HepG2 (cell line): ENCODE data around the gene CRTAC1. TPM values are rescaled to one million over a fixed set of nuclear protein-coding genes. Genes with fewer than 3 reads are reported as not detected.

Experiments used
- ATAC-seq: fragments of 200-7000 bp; cut with Tn5 transposase; 3 replicates; pipeline ENCODE4 v1.9.1; 2020; ENCODE audit warnings: mild to moderate bottlenecking, moderate library complexity
- BruUV-seq: library from RNA; stranded (reverse); fragments of 400-500 nt; replicated peaks from 2 replicates; lab custom pipeline; 2021; lab: Mats Ljungman, UMichigan
- CTCF ChIA-PET: fragments of 300-600 bp; formaldehyde crosslinking; extraction: SDS; loops from one replicate; lab custom pipeline; 2021; ENCODE audit warnings: low total read pairs, inconsistent platforms, low intra/inter-chr PET ratio; lab: Yijun Ruan, JAX
- POLR2A ChIA-PET: fragments of 350-600 bp; sonication (Branson Sonifier 250); formaldehyde crosslinking; loops from one replicate; lab custom pipeline; 2020; ENCODE audit warnings: antibody characterized with exemption, inconsistent platforms; lab: Yijun Ruan, JAX
- DNase-seq: peaks from one replicate; pipeline ENCODE4 v3.0.0-alpha.2; 2015; ENCODE audit warnings: low spot score
- FAIRE-seq: peaks from 3 replicates; lab custom pipeline; 2011; peaks lifted over from hg19 to GRCh38; lab: Jason Lieb, UNC
- H2AFZ ChIP-seq: one replicate; pipeline ENCODE4 v1.6.1; 2011; ENCODE audit warnings: low read length, inconsistent platforms
- H3K27ac ChIP-seq: fragments of 300-600 bp; 3 replicates; pipeline ENCODE4 v1.8.0; 2011; ENCODE audit warnings: mixed run types, mild to moderate bottlenecking, mixed read lengths, low read length, inconsistent platforms; ENCODE audit not compliant: insufficient read depth; ENCODE audit errors: extremely low read length
- H3K27me3 ChIP-seq, 2 experiments: fragments of 200-600 bp in 1 of 2; 2 replicates in 1 of 2; 3 replicates in 1 of 2; pipeline versions ENCODE4 v1.6.0 to v1.8.0; 2011; ENCODE audit warnings: low read length in 2 of 2, mild to moderate bottlenecking in 2 of 2, moderate library complexity in 2 of 2, inconsistent platforms in 1 of 2; ENCODE audit not compliant: insufficient read depth in 2 of 2, control insufficient read depth in 1 of 2
- H3K36me3 ChIP-seq, 2 experiments: fragments of 200-600 bp in 1 of 2; replicated peaks in 1 of 2; 2 replicates in 1 of 2; 3 replicates in 1 of 2; pipeline versions ENCODE4 v1.5.1 to v1.8.0; 2011; ENCODE audit warnings: low read length in 2 of 2, inconsistent platforms in 1 of 2; ENCODE audit not compliant: insufficient read depth in 2 of 2, control insufficient read depth in 1 of 2
- H3K4me1 ChIP-seq: 2 replicates; pipeline ENCODE4 v1.5.1; 2012; ENCODE audit warnings: low read length, inconsistent platforms; ENCODE audit not compliant: insufficient read depth
- H3K4me2 ChIP-seq: 2 replicates; pipeline ENCODE4 v1.6.0; 2011; ENCODE audit warnings: low read depth, low read length, inconsistent platforms
- H3K4me3 ChIP-seq, 3 experiments: fragments of 200-600 bp in 1 of 3; sonication (generic), shearing (Covaris generic) in 1 of 3; replicated peaks in 1 of 3; 2 replicates each; pipeline ENCODE4 v1.5.1; 2011 to 2016; ENCODE audit warnings: low read length in 3 of 3, inconsistent platforms in 2 of 3, low read depth in 2 of 3, mild to moderate bottlenecking in 2 of 3, control low read depth in 1 of 3, mixed read lengths in 1 of 3; ENCODE audit not compliant: insufficient read depth in 1 of 3
- H3K79me2 ChIP-seq: one replicate; pipeline ENCODE4 v1.6.1; 2011; ENCODE audit warnings: low read length, inconsistent platforms; ENCODE audit not compliant: insufficient read depth
- H3K9ac ChIP-seq: 2 replicates; pipeline ENCODE4 v1.6.0; 2011; ENCODE audit warnings: mild to moderate bottlenecking, low read depth, low read length, inconsistent platforms; ENCODE audit not compliant: insufficient read depth
- H3K9me3 ChIP-seq: 2 replicates; pipeline ENCODE4 v1.5.1; 2012; ENCODE audit warnings: mild to moderate bottlenecking, low read length
- H4K20me1 ChIP-seq: 2 replicates; pipeline ENCODE4 v1.6.0; 2011; ENCODE audit warnings: inconsistent platforms, mild to moderate bottlenecking, low read length, moderate library complexity; ENCODE audit not compliant: insufficient read depth
- DPF2 ChIP-seq: sonication (generic); formaldehyde crosslinking; IDR thresholded peaks from 2 replicates; pipeline ENCODE4 v1.4.0; 2020; ENCODE audit warnings: mild to moderate bottlenecking, low read depth, missing genetic modification reagents, borderline replicate concordance
- EHMT2 ChIP-seq: fragments of 200-600 bp; sonication (generic); IDR thresholded peaks from 2 replicates; pipeline ENCODE4 v1.7.0; 2017; ENCODE audit warnings: antibody characterized with exemption, low read depth, low read length, borderline replicate concordance
- FOXA3 ChIP-seq: IDR thresholded peaks from 2 replicates; pipeline ENCODE4 v1.6.1; 2016; ENCODE audit warnings: missing genetic modification reagents, missing compliant biosample characterization
- HNRNPK ChIP-seq: fragments of 200-400 bp; formaldehyde crosslinking; IDR thresholded peaks from 2 replicates; pipeline ENCODE4 v1.6.1; 2018; ENCODE audit warnings: low read length, low read depth, moderate library complexity, mild to moderate bottlenecking; ENCODE audit not compliant: poor library complexity, severe bottlenecking
- MBD4 ChIP-seq: IDR thresholded peaks from 2 replicates; pipeline ENCODE4 v1.6.1; 2012; ENCODE audit warnings: low read length, inconsistent platforms, borderline replicate concordance
- ONECUT2 ChIP-seq: sonication (generic); formaldehyde crosslinking; IDR thresholded peaks from 2 replicates; pipeline ENCODE4 v1.4.0; 2020; ENCODE audit warnings: missing genetic modification reagents
- RBM39 ChIP-seq: fragments of 200-400 bp; formaldehyde crosslinking; IDR thresholded peaks from one replicate; pipeline ENCODE4 v1.6.1; 2018; ENCODE audit warnings: antibody characterized with exemption, mild to moderate bottlenecking, low read depth, low read length; ENCODE audit not compliant: poor library complexity, severe bottlenecking
- RFXAP ChIP-seq: sonication (generic); formaldehyde crosslinking; IDR thresholded peaks from 2 replicates; pipeline ENCODE4 v1.4.0; 2020; ENCODE audit warnings: missing genetic modification reagents, borderline replicate concordance
- ZMYM3 ChIP-seq: sonication (generic); formaldehyde crosslinking; IDR thresholded peaks from 2 replicates; pipeline ENCODE4 v1.5.1; 2020; ENCODE audit warnings: mild to moderate bottlenecking, missing genetic modification reagents
- ZNF205 ChIP-seq: IDR thresholded peaks from 2 replicates; pipeline ENCODE4 v1.6.1; 2018; ENCODE audit warnings: missing biosample characterization, missing genetic modification reagents
- ZNF501 ChIP-seq: sonication (generic); formaldehyde crosslinking; IDR thresholded peaks from 2 replicates; pipeline ENCODE4 v1.5.1; 2020; ENCODE audit warnings: mild to moderate bottlenecking, moderate library complexity, missing genetic modification reagents
- ZNF556 ChIP-seq: sonication (generic); formaldehyde crosslinking; IDR thresholded peaks from 2 replicates; pipeline ENCODE4 v1.4.0; 2020; ENCODE audit warnings: mild to moderate bottlenecking, missing genetic modification reagents, borderline replicate concordance
- ZNF768 ChIP-seq: sonication (generic); formaldehyde crosslinking; IDR thresholded peaks from 2 replicates; pipeline ENCODE4 v1.4.0; 2020; ENCODE audit warnings: missing genetic modification reagents
- WGBS: methylation state at CpG from one replicate; pipeline ENCODE4 v1.1.6; 2017; ENCODE audit warnings: low lambda C conversion rate; 5-methylcytosine and 5-hydroxymethylcytosine counted together
- in situ Hi-C: cut with HindIII; loops from 2 replicates; pipeline ENCODE4 v1.10.0; 2017; ENCODE audit warnings: low pct_unique_long_range_greater_than_20kb; ENCODE audit not compliant: extremely low pct_ligation_motif_present
- intact Hi-C: fragments of 100-400 bp; cut with micrococcal nuclease; formaldehyde crosslinking; loops from one replicate; pipeline ENCODE4 v1.10.0; 2022; ENCODE audit not compliant: unreplicated experiment
- polyA plus RNA-seq, 8 experiments: library from polyadenylated mRNA; depleted of rRNA in 3 of 8; stranded (reverse) in 7 of 8; unstranded in 1 of 8; fragments of >200 nt; fragmentation: Illumina TruSeq in 4 of 8; extraction: Trizol in 4 of 8; gene quantifications; 2 replicates each; pipeline versions ENCODE4 v1.2.1 to v1.2.3, GENCODE V29; 2011 to 2016; ENCODE audit warnings: low read depth in 4 of 8, missing spikeins in 1 of 8, mixed read lengths in 1 of 8; ENCODE audit not compliant: insufficient read depth in 1 of 8
- total RNA-seq, 5 experiments: library from RNA; depleted of rRNA; stranded (reverse); fragments of >200 nt; fragmentation: Illumina TruSeq; extraction: Trizol; gene quantifications; 2 replicates each; pipeline ENCODE4 v1.2.3, GENCODE V29; 2016; ENCODE audit warnings: low read depth in 1 of 5
- TF ChIP-seq, protein P1 (sequence below): sonication (generic); formaldehyde crosslinking; IDR thresholded peaks from 2 replicates; pipeline ENCODE4 v1.9.0; 2021; ENCODE audit warnings: missing genetic modification reagents, borderline replicate concordance
- TF ChIP-seq, protein P2 (sequence below): sonication (generic); formaldehyde crosslinking; IDR thresholded peaks from 2 replicates; pipeline ENCODE4 v1.5.0; 2020; ENCODE audit warnings: missing genetic modification reagents

The CRTAC1 gene
- total and polyA plus RNA-seq, 2 of the 13 experiments (the other 11 are each of a cell fraction or from before 2014, with no cell fraction given), result not detected

DNA sequence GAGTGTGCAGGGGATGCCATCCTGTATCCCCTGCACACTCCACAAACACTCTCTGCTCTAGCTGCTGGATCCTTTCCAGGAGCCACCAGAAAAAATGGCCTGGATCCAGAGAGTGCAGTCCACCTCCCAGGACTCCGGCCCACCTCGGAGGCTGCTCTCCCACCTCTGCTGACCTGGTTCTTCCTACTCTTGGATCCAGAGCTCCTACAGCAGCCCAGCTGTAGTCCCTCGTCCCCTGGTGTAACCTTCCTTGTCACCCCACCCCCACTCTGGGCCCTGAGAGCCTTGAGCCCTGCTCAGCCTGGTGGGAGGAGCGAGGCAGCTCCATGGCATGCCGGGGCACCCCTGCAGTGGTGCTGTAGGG lies 126.4 kb downstream of the CRTAC1 start:
- TF ChIP-seq HNRNPK (no peak), ZNF501 (no peak), DPF2 (CRISPR knock-in tag) (no peak), ZNF768 (CRISPR knock-in tag) (no peak), ONECUT2 (CRISPR knock-in tag) (no peak)
- in situ Hi-C loops, result loop anchor here (25.0 kb wide), 1 partner anchor 408 kb away; no protein-coding TSS in a partner anchor
- H3K27me3 ChIP-seq, result peaks cover 26 to 86% of the 10 kb centered on the region in 2 experiments; a peak in 4 of 5 replicates
- H4K20me1 ChIP-seq, result no peaks in the 10 kb centered on the region
- H3K4me1 ChIP-seq, result no peaks in the 10 kb centered on the region
- no peaks in the 10 kb centered on the region for H3K9me3 ChIP-seq
- 20% methylated on average over 4 of the region's 5 CpGs for WGBS
- no peak overlapping the region for H3K4me2 ChIP-seq
- intact Hi-C loops, result no loop called here
- H3K27ac ChIP-seq, result no peak overlapping the region
- H3K36me3 ChIP-seq, result no peaks in the 10 kb centered on the region
- H3K4me3 ChIP-seq, result no peak overlapping the region
- H3K9ac ChIP-seq, result no peak overlapping the region
- ATAC-seq (no peak), DNase-seq (no peak), FAIRE-seq (no peak)
- BruUV-seq, result no TSS peak
- ChIA-PET POLR2A (no interaction called here), CTCF (no interaction called here)
- no peak overlapping the region for H2AFZ ChIP-seq
- H3K79me2 ChIP-seq, result no peaks in the 10 kb centered on the region

DNA sequence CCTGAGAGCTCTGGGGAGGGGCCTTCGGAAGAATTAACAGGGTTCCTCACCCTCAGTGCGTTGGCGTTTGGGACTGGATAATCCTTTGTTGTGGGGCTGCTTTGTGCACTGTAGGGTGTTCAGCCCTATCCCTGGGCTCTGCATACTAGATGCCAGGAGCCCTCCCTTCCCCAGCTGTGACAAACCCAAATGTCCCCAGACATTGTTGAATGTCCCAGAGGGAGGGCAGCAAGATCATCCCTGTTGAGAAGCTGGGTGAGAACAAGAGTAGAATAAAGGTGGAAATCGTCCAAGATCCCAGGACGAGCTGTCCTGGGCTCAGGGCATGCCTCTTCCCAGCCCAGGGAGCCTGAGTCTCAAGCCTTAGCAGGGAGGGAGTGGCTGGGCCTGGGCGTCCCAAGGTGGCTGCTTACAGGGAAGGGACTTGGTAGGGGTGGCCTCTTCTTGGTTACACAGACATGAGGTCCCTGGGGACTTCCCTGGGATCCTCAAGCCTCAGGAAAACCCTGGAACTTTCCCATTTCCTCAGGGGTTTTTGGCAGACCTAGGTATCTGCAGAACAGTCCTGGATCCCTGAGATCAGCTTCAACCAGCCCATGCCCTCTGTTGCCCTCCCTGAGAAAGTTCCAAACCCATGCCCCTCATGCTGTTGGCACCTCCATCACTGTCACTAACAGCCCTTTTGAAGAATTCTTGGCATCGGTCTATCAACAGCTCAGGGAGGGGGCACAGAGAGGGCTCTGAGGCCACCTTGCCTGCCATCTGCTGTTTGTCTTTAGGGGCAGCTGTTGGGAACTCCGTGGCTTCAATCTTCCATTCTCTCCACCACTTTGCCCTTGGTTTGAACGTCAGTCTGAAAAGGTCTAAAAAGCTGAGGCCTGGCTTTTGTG lies 127.0 kb downstream of the CRTAC1 start:
- Histone ChIP-seq H3K4me3 (no peak overlapping the region), H3K27me3 (peaks cover 26 to 82% of the 10 kb centered on the region in 2 experiments; a peak in 4 of 5 replicates), H4K20me1 (no peaks in the 10 kb centered on the region), H2AFZ (no peak overlapping the region), H3K9ac (no peak overlapping the region), H3K79me2 (no peaks in the 10 kb centered on the region), H3K27ac (no peak overlapping the region), H3K36me3 (no peaks in the 10 kb centered on the region), H3K4me2 (no peak overlapping the region), H3K9me3 (no peaks in the 10 kb centered on the region), H3K4me1 (no peaks in the 10 kb centered on the region)
- ChIA-PET POLR2A (no interaction called here), CTCF (no interaction called here)
- no peak for DNase-seq
- FAIRE-seq, result no peak
- 0% methylated on average over 7 of the region's 9 CpGs for whole genome bisulfite sequencing
- intact Hi-C loops, result no loop called here
- no peak for ATAC-seq
- no TSS peak for BruUV-seq
- in situ Hi-C loops, result loop anchor here (25.0 kb wide), 1 partner anchor 409 kb away; no protein-coding TSS in a partner anchor
- TF ChIP-seq, protein P1, sequence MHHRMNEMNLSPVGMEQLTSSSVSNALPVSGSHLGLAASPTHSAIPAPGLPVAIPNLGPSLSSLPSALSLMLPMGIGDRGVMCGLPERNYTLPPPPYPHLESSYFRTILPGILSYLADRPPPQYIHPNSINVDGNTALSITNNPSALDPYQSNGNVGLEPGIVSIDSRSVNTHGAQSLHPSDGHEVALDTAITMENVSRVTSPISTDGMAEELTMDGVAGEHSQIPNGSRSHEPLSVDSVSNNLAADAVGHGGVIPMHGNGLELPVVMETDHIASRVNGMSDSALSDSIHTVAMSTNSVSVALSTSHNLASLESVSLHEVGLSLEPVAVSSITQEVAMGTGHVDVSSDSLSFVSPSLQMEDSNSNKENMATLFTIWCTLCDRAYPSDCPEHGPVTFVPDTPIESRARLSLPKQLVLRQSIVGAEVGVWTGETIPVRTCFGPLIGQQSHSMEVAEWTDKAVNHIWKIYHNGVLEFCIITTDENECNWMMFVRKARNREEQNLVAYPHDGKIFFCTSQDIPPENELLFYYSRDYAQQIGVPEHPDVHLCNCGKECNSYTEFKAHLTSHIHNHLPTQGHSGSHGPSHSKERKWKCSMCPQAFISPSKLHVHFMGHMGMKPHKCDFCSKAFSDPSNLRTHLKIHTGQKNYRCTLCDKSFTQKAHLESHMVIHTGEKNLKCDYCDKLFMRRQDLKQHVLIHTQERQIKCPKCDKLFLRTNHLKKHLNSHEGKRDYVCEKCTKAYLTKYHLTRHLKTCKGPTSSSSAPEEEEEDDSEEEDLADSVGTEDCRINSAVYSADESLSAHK (CRISPR knock-in tag), result no peak
- no peak for TF ChIP-seq ZMYM3 (CRISPR knock-in tag)
- TF ChIP-seq ZNF556 (CRISPR knock-in tag), result no peak
- no peak for TF ChIP-seq EHMT2
- TF ChIP-seq MBD4, result no peak
- TF ChIP-seq RBM39, result no peak
- TF ChIP-seq ZNF205 (CRISPR knock-in tag), result no peak
- TF ChIP-seq, protein P2, sequence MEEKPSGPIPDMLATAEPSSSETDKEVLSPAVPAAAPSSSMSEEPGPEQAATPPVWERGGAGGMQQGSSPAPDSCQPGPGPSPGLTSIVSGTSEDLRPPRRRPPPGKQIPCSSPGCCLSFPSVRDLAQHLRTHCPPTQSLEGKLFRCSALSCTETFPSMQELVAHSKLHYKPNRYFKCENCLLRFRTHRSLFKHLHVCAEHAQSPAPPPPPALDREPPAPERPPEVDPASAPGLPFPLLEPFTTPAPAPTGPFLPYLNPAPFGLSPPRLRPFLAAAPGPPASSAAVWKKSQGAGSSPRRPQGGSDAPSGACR (CRISPR knock-in tag), result no peak
- TF ChIP-seq FOXA3 (CRISPR knock-in tag), result no peak
- TF ChIP-seq RFXAP (CRISPR knock-in tag), result no peak
